Naive thymus-derived CD4-positive, alpha-beta T cell (primary cell): ENCODE data around the gene ETNK2. TPM values are rescaled to one million over a fixed set of nuclear protein-coding genes. Genes with fewer than 3 reads are reported as not detected.

Experiments used
- ATAC-seq: fragments of 150-1000 bp; cut with Tn5 transposase; 2 replicates; pipeline ENCODE4 v1.10.0; 2021; ENCODE audit warnings: mild to moderate bottlenecking, moderate library complexity
- CTCF ChIA-PET: fragments of 350-600 bp; sonication (Branson Sonifier 250); formaldehyde crosslinking; loops from one replicate; lab custom pipeline; 2021; ENCODE audit warnings: antibody characterized with exemption; lab: Charles Lee
- POLR2A ChIA-PET: fragments of 350-600 bp; sonication (Branson Sonifier 250); formaldehyde crosslinking; loops from one replicate; lab custom pipeline; 2021; ENCODE audit warnings: antibody characterized with exemption, inconsistent platforms; lab: Charles Lee
- DNase-seq, 9 donors: peaks; one replicate each; pipeline versions ENCODE4 v3.0.0 to v3.0.0-alpha.2; 2020 to 2022; ENCODE audit warnings: mixed read lengths in 1 of 9
- H3K27ac ChIP-seq: one replicate; pipeline ENCODE4 v1.7.0; 2013; ENCODE audit warnings: mild to moderate bottlenecking, low read depth, low read length, moderate library complexity
- H3K27me3 ChIP-seq, 2 donors: one replicate each; pipeline ENCODE4 v1.7.0; 2013; ENCODE audit warnings: low read length in 2 of 2, mild to moderate bottlenecking in 2 of 2, moderate library complexity in 2 of 2; ENCODE audit not compliant: control insufficient read depth in 2 of 2, insufficient read depth in 2 of 2
- H3K36me3 ChIP-seq, 3 experiments: 1 replicate in 2 of 3; 2 replicates in 1 of 3; pipeline ENCODE4 v1.7.0; 2013; ENCODE audit warnings: low read length in 3 of 3, mild to moderate bottlenecking in 3 of 3, moderate library complexity in 1 of 3; ENCODE audit not compliant: insufficient read depth in 3 of 3, control insufficient read depth in 2 of 3
- H3K4me1 ChIP-seq, 2 donors: one replicate each; pipeline ENCODE4 v1.7.0; 2013; ENCODE audit warnings: low read length in 2 of 2, mild to moderate bottlenecking in 2 of 2, moderate library complexity in 1 of 2; ENCODE audit not compliant: control insufficient read depth in 2 of 2, insufficient read depth in 2 of 2
- H3K4me3 ChIP-seq: 2 replicates; pipeline ENCODE4 v1.7.0; 2013; ENCODE audit warnings: mild to moderate bottlenecking, low read length
- H3K9me3 ChIP-seq, 3 experiments: 1 replicate in 2 of 3; 2 replicates in 1 of 3; pipeline ENCODE4 v1.7.0; 2013; ENCODE audit warnings: low read length in 3 of 3; ENCODE audit not compliant: control insufficient read depth in 2 of 3
- H3K27ac Mint-ChIP-seq, 9 donors: one replicate each; pipeline ENCODE4 v1.8.0; 2020 to 2022; ENCODE audit warnings: mixed read lengths in 9 of 9, mild to moderate bottlenecking in 8 of 9, moderate library complexity in 5 of 9, inconsistent platforms in 2 of 9
- H3K27me3 Mint-ChIP-seq, 5 donors: one replicate each; pipeline ENCODE4 v1.8.0; 2021 to 2022; ENCODE audit warnings: mixed read lengths in 5 of 5, mild to moderate bottlenecking in 1 of 5
- H3K36me3 Mint-ChIP-seq, 5 donors: one replicate each; pipeline ENCODE4 v1.8.0; 2020 to 2022; ENCODE audit warnings: mixed read lengths in 5 of 5, mild to moderate bottlenecking in 3 of 5, inconsistent platforms in 1 of 5
- H3K4me1 Mint-ChIP-seq, 7 donors: one replicate each; pipeline ENCODE4 v1.8.0; 2020 to 2022; ENCODE audit warnings: mixed read lengths in 7 of 7, mild to moderate bottlenecking in 3 of 7, inconsistent platforms in 1 of 7
- H3K4me3 Mint-ChIP-seq, 10 donors: one replicate each; pipeline ENCODE4 v1.8.0; 2020 to 2022; ENCODE audit warnings: mild to moderate bottlenecking in 10 of 10, mixed read lengths in 10 of 10, moderate library complexity in 6 of 10, inconsistent platforms in 2 of 10
- H3K9me3 Mint-ChIP-seq, 11 donors: one replicate each; pipeline ENCODE4 v1.8.0; 2020 to 2022; ENCODE audit warnings: mixed read lengths in 11 of 11, mild to moderate bottlenecking in 4 of 11, inconsistent platforms in 1 of 11, moderate library complexity in 1 of 11
- intact Hi-C, 2 donors: fragments of 100-400 bp; cut with micrococcal nuclease; formaldehyde crosslinking; loops; one replicate each; pipeline ENCODE4 v1.15.1; 2023
- polyA plus RNA-seq, 2 donors: library from polyadenylated mRNA; unstranded; fragments of 300-500 nt; fragmentation: Illumina TruSeq; gene quantifications; one replicate each; pipeline ENCODE4 v1.2.3, GENCODE V29; 2021
- total RNA-seq, 6 experiments: library from RNA in 5 of 6; stranded (reverse) in 5 of 6; gene quantifications; 1 replicate in 5 of 6; 2 replicates in 1 of 6; pipeline ENCODE4 v1.2.3 and lab custom pipeline; 2021 to 2026

The ETNK2 gene, protein sequence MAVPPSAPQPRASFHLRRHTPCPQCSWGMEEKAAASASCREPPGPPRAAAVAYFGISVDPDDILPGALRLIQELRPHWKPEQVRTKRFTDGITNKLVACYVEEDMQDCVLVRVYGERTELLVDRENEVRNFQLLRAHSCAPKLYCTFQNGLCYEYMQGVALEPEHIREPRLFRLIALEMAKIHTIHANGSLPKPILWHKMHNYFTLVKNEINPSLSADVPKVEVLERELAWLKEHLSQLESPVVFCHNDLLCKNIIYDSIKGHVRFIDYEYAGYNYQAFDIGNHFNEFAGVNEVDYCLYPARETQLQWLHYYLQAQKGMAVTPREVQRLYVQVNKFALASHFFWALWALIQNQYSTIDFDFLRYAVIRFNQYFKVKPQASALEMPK
- total RNA-seq (10 to 100 TPM in 2 of 5 experiments, 1 to 10 TPM in 2, under 1 TPM in 1; 0.17 to 16.9 (median 4.9) TPM), polyA plus RNA-seq (1 to 10 TPM; 3.2 to 4.4 TPM), total RNA-seq (lab: John Stamatoyannopoulos, UW) (6.2 reads per million, percentile 27 among the genes with 10 or more reads in this experiment)

DNA sequence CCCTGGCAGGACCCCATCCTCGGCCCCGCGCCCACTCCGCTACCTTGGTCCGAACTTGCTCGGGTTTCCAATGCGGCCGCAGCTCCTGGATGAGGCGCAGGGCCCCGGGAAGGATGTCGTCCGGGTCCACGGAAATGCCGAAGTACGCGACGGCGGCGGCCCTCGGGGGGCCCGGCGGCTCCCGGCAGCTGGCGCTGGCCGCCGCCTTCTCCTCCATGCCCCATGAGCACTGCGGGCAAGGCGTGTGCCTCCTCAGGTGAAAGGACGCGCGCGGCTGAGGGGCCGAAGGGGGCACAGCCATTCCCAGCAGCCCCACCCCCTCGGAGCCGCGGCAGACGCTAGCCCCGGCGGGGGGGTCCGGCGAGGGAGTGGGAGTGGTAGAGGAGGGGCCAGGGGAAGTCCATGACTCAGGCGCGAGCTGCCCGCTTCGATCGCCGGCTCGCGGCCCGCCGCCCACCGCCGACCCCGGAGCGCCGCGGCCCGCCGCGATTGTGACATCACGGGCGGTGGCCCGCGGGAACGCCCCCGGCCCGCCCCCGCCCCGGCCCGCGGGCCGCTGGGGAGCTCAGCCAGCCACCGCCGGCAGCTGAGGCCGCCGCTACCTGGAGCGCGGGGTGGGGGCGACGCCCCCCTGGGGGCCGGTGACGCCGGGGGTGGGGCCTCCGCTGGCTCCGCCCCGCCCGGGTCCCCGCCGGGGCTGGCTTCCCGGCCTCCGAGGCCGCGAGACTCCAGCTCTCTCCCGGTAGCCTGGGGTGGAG is at the start of gene ETNK2:
TSS of gene ETNK2 (minus strand) at position 493 of the 758 bp plus-strand sequence. CDS start at position 301, 192 bp downstream.
- ATAC-seq (peak; percentile 90), DNase-seq (peak; percentile 50 to 66 (median 58))
- Mint-ChIP-seq H3K4me1 (peaks cover 2 to 17% (median 9%) of the 10 kb centered on the region in 7 donors), H3K36me3 (no peaks in the 10 kb centered on the region), H3K27ac (peak within 1 kb of the TSS in 5 of 9 donors; percentile 41 to 77 (median 56)), H3K27me3 (peaks cover 0 to 35% (median 0%) of the 10 kb centered on the region in 5 donors), H3K4me3 (peak within 1 kb of the TSS; percentile 59 to 86 (median 76)), H3K9me3 (no peaks in the 10 kb centered on the region)
- Histone ChIP-seq H3K9me3 (no peaks in the 10 kb centered on the region), H3K36me3 (peaks cover 0 to 5% (median 0%) of the 10 kb centered on the region in 3 experiments), H3K27me3 (no peaks in the 10 kb centered on the region), H3K4me3 (peak within 1 kb of the TSS; percentile 63), H3K4me1 (peaks cover 4% of the 10 kb centered on the region in 2 donors), H3K27ac (peak within 1 kb of the TSS; percentile 72)
- intact Hi-C loops = loop anchor here in 1 of 2 donors (1.0 to 2.0 kb wide), 2 partner anchors 22 to 655 kb away; no protein-coding TSS in a partner anchor
- POLR2A ChIA-PET = no interaction called here
- CTCF ChIA-PET = no interaction called here

- Mint-ChIP-seq H3K27ac (no peak overlapping the region), H3K9me3 (no peaks in the 10 kb centered on the region), H3K4me1 (peaks cover 0 to 14% (median 11%) of the 10 kb centered on the region in 7 donors), H3K4me3 (no peak overlapping the region), H3K27me3 (peaks cover 18 to 39% (median 26%) of the 10 kb centered on the region in 5 donors), H3K36me3 (no peaks in the 10 kb centered on the region)
- intact Hi-C loops = no loop called here
- ChIA-PET POLR2A (no interaction called here), CTCF (interaction anchor here (1.1 to 1.4 kb wide), 2 partner anchors 12 to 39 kb away, joined by 3 read pairs; no protein-coding TSS in a partner anchor)
- no peaks in the 10 kb centered on the region for H3K27me3 ChIP-seq
- H3K9me3 ChIP-seq = no peaks in the 10 kb centered on the region
- ATAC-seq = no peak
- H3K36me3 ChIP-seq = no peaks in the 10 kb centered on the region
- no peak for DNase-seq
- H3K27ac ChIP-seq = no peak overlapping the region
- no peak overlapping the region for H3K4me3 ChIP-seq
- peaks cover 0 to 4% of the 10 kb centered on the region in 2 donors for H3K4me1 ChIP-seq
Measured at GRCh38 chr1:204201348-204202040, 49.6 kb upstream of the ETNK2 start.

DNA sequence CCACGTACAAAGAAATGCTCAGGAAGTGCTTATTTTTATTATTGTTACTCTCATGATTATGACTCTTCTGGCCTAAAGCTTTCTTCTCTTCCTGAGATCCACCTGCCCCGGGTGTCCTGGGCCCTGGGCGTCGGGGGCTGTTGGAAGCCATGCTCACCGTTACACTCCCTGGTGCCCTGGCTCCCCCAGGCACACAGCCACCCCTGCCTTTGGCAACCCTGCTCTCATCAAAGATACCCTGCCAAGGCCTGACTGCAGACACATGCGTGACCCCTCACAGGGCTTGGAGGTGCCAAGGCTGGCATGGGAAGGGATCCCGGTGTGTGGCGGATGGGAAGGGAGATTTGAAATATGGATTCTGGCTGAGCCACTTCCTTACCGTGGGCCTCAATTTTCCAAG is 47.7 kb upstream of the ETNK2 start:
- no peaks in the 10 kb centered on the region for H3K27me3 ChIP-seq
- no peak overlapping the region for H3K27ac Mint-ChIP-seq
- peaks cover 0 to 6% (median 0%) of the 10 kb centered on the region in 11 donors for H3K9me3 Mint-ChIP-seq
- H3K9me3 ChIP-seq = no peaks in the 10 kb centered on the region
- no peaks in the 10 kb centered on the region for H3K4me1 ChIP-seq
- no peak overlapping the region for H3K4me3 ChIP-seq
- peaks cover 0 to 11% (median 6%) of the 10 kb centered on the region in 7 donors for H3K4me1 Mint-ChIP-seq
- ChIA-PET POLR2A (no interaction called here), CTCF (no interaction called here)
- H3K36me3 Mint-ChIP-seq = no peaks in the 10 kb centered on the region
- no peaks in the 10 kb centered on the region for H3K36me3 ChIP-seq
- H3K27me3 Mint-ChIP-seq = peaks cover 6 to 24% (median 8%) of the 10 kb centered on the region in 5 donors
- H3K4me3 Mint-ChIP-seq = no peak overlapping the region
- H3K27ac ChIP-seq = no peak overlapping the region
- DNase-seq (no peak), ATAC-seq (no peak)
- intact Hi-C loops = no loop called here

GRCh38 chr1:204198348-204199340 is 46.8 kb upstream of the ETNK2 start:
- ATAC-seq (no peak), DNase-seq (no peak)
- Mint-ChIP-seq H3K9me3 (peaks cover 0 to 6% (median 0%) of the 10 kb centered on the region in 11 donors), H3K27ac (no peak overlapping the region), H3K27me3 (peaks cover 0 to 17% (median 1%) of the 10 kb centered on the region in 5 donors), H3K4me3 (no peak overlapping the region), H3K36me3 (no peaks in the 10 kb centered on the region), H3K4me1 (peaks cover 0 to 11% (median 8%) of the 10 kb centered on the region in 7 donors)
- no peaks in the 10 kb centered on the region for H3K27me3 ChIP-seq
- ChIA-PET CTCF (interaction anchor here (1.1 kb wide), 1 partner anchor 9 kb away, joined by 5 read pairs; no protein-coding TSS in a partner anchor), POLR2A (no interaction called here)
- intact Hi-C loops = no loop called here
- H3K4me3 ChIP-seq = no peak overlapping the region
- H3K36me3 ChIP-seq = no peaks in the 10 kb centered on the region
- no peaks in the 10 kb centered on the region for H3K9me3 ChIP-seq
- no peaks in the 10 kb centered on the region for H3K4me1 ChIP-seq
- no peak overlapping the region for H3K27ac ChIP-seq

GRCh38 chr1:204197068-204197467 is 45.2 kb upstream of the ETNK2 start:
- no peaks in the 10 kb centered on the region for H3K9me3 ChIP-seq
- Mint-ChIP-seq H3K4me1 (peaks cover 0 to 11% (median 8%) of the 10 kb centered on the region in 7 donors), H3K36me3 (no peaks in the 10 kb centered on the region), H3K9me3 (peaks cover 0 to 6% (median 0%) of the 10 kb centered on the region in 11 donors), H3K27me3 (peaks cover 8 to 10% (median 10%) of the 10 kb centered on the region in 5 donors), H3K27ac (no peak overlapping the region), H3K4me3 (no peak overlapping the region)
- ChIA-PET POLR2A (no interaction called here), CTCF (no interaction called here)
- no peaks in the 10 kb centered on the region for H3K36me3 ChIP-seq
- ATAC-seq = no peak
- intact Hi-C loops = no loop called here
- no peaks in the 10 kb centered on the region for H3K27me3 ChIP-seq
- H3K4me3 ChIP-seq = no peak overlapping the region
- no peak for DNase-seq
- H3K4me1 ChIP-seq = no peaks in the 10 kb centered on the region
- no peak overlapping the region for H3K27ac ChIP-seq
